Neuronal stem cell (in vitro differentiated cells): ENCODE measurements around the gene RPUSD4.
A peak's percentile ranks its signal among the peaks of the same experiment; 100 is the strongest.

Experiments
- DNase-seq: peaks from one replicate; pipeline ENCODE4 v3.0.0-alpha.2; 2013; ENCODE audit warnings: low spot score
- H2AFZ ChIP-seq: one replicate; pipeline ENCODE4 v1.6.1; 2013; ENCODE audit warnings: mild to moderate bottlenecking, low read length, inconsistent platforms
- H2AK5ac ChIP-seq: 2 replicates; pipeline ENCODE4 v1.6.1; 2013; ENCODE audit warnings: low read depth, mild to moderate bottlenecking, inconsistent platforms, low read length, moderate library complexity, mixed read lengths
- H2BK120ac ChIP-seq: 2 replicates; pipeline ENCODE4 v1.6.1; 2013; ENCODE audit warnings: low read depth, mild to moderate bottlenecking, inconsistent platforms, low read length, moderate library complexity, mixed read lengths
- H2BK12ac ChIP-seq: one replicate; pipeline ENCODE4 v1.6.1; 2013; ENCODE audit warnings: low read length, inconsistent platforms
- H2BK15ac ChIP-seq: 2 replicates; pipeline ENCODE4 v1.6.1; 2013; ENCODE audit warnings: mild to moderate bottlenecking, low read length, inconsistent platforms, mixed read lengths
- H2BK5ac ChIP-seq: one replicate; pipeline ENCODE4 v1.6.1; 2013; ENCODE audit warnings: inconsistent platforms, mild to moderate bottlenecking, low read length, moderate library complexity
- H3K14ac ChIP-seq: one replicate; pipeline ENCODE4 v1.6.1; 2013; ENCODE audit warnings: low read length, inconsistent platforms
- H3K18ac ChIP-seq: 2 replicates; pipeline ENCODE4 v1.6.1; 2013; ENCODE audit warnings: low read length, inconsistent platforms
- H3K23ac ChIP-seq: 2 replicates; pipeline ENCODE4 v1.6.1; 2013; ENCODE audit warnings: low read depth, mild to moderate bottlenecking, mixed read lengths, low read length, inconsistent platforms; ENCODE audit not compliant: poor library complexity
- H3K27ac ChIP-seq: replicated peaks from 3 replicates; pipeline ENCODE4 v1.5.1; 2013; ENCODE audit warnings: low read length, inconsistent platforms
- H3K27me3 ChIP-seq, 3 experiments: 2 replicates each; pipeline ENCODE4 v1.6.1; 2013; ENCODE audit warnings: low read length in 3 of 3, mild to moderate bottlenecking in 2 of 3, inconsistent platforms in 1 of 3, low read depth in 1 of 3, mixed read lengths in 1 of 3, moderate library complexity in 1 of 3; ENCODE audit not compliant: control insufficient read depth in 3 of 3, insufficient read depth in 3 of 3
- H3K36me3 ChIP-seq, 2 donors: replicated peaks in 1 of 2; 2 replicates each; pipeline ENCODE4 v1.6.1; 2013; ENCODE audit warnings: low read length in 2 of 2; ENCODE audit not compliant: control insufficient read depth in 2 of 2, insufficient read depth in 2 of 2
- H3K4ac ChIP-seq: 2 replicates; pipeline ENCODE4 v1.6.1; 2013; ENCODE audit warnings: inconsistent platforms, mild to moderate bottlenecking, low read length, moderate library complexity
- H3K4me1 ChIP-seq, 2 donors: 1 replicate in 1 of 2; 2 replicates in 1 of 2; pipeline ENCODE4 v1.6.1; 2013; ENCODE audit warnings: low read length in 2 of 2, low read depth in 1 of 2; ENCODE audit not compliant: control insufficient read depth in 2 of 2, insufficient read depth in 1 of 2
- H3K4me2 ChIP-seq: one replicate; pipeline ENCODE4 v1.6.1; 2013; ENCODE audit warnings: mild to moderate bottlenecking, low read length, inconsistent platforms; ENCODE audit not compliant: insufficient read depth, poor library complexity, severe bottlenecking
- H3K4me3 ChIP-seq, 2 donors: 2 replicates each; pipeline ENCODE4 v1.5.1; 2013; ENCODE audit warnings: low read length in 2 of 2, mild to moderate bottlenecking in 2 of 2, inconsistent platforms in 1 of 2, moderate library complexity in 1 of 2
- H3K79me1 ChIP-seq: one replicate; pipeline ENCODE4 v1.6.1; 2013; ENCODE audit warnings: low read depth, mild to moderate bottlenecking, inconsistent platforms, low read length, moderate library complexity
- H3K9ac ChIP-seq: one replicate; pipeline ENCODE4 v1.6.1; 2013; ENCODE audit warnings: mild to moderate bottlenecking, low read depth, low read length, inconsistent platforms; ENCODE audit not compliant: poor library complexity
- H3K9me3 ChIP-seq, 2 donors: replicated peaks in 1 of 2; 2 replicates each; pipeline versions ENCODE3 to v1.6.1; 2013; ENCODE audit warnings: low read length in 2 of 2, mild to moderate bottlenecking in 2 of 2, inconsistent platforms in 1 of 2, low read depth in 1 of 2, mixed read lengths in 1 of 2, moderate library complexity in 1 of 2; ENCODE audit not compliant: control insufficient read depth in 2 of 2, insufficient read depth in 1 of 2
- H4K8ac ChIP-seq: one replicate; pipeline ENCODE4 v1.6.1; 2013; ENCODE audit warnings: low read depth, mild to moderate bottlenecking, inconsistent platforms, low read length, moderate library complexity
- H4K91ac ChIP-seq: one replicate; pipeline ENCODE4 v1.6.1; 2013; ENCODE audit warnings: low read length, low read depth, mild to moderate bottlenecking, inconsistent platforms; ENCODE audit not compliant: poor library complexity
- WGBS, 2 donors: extraction: QIAGEN DNeasy Blood & Tissue Kit; methylation state at CpG; one replicate each; pipeline ENCODE4 v1.1.7; 2013; ENCODE audit warnings: missing lambda C conversion rate in 2 of 2, mixed read lengths in 1 of 2; ENCODE audit not compliant: insufficient read length in 2 of 2, insufficient replicate concordance in 1 of 2; ENCODE audit errors: extremely low coverage in 2 of 2; 5-methylcytosine and 5-hydroxymethylcytosine counted together

The RPUSD4 gene

DNA sequence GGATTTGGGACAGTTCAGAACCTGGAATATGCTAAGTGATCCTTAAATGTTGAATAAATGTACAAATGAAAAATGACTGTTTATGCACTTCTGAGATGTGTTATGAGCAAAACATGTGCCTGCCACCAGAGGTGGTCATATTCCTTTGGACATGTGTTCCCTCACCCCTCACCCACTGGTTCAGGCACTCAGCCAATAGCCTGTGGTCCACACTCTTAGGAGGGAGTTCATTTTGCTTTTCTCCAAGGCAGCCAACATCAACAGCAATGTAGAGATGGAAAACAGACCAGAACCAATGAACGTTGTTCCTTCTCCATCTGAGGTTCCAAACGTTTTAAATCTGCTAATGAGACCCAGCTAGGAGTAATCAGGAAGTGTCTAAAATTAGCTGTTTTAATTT, 44.0 kb downstream of the RPUSD4 start:
- Histone ChIP-seq H2AFZ (no peak overlapping the region), H3K4me2 (no peak overlapping the region), H3K23ac (no peak overlapping the region), H3K14ac (no peak overlapping the region), H3K27ac (no peak overlapping the region), H2BK120ac (no peak overlapping the region), H2AK5ac (no peak overlapping the region), H4K91ac (no peak overlapping the region), H3K4ac (no peak overlapping the region), H3K9ac (no peak overlapping the region), H2BK12ac (no peak overlapping the region), H3K27me3 (peaks cover 0 to 87% (median 0%) of the 10 kb centered on the region in 3 experiments), H4K8ac (no peak overlapping the region), H3K9me3 (no peaks in the 10 kb centered on the region), H3K4me3 (no peak overlapping the region), H3K18ac (no peak overlapping the region), H3K36me3 (no peaks in the 10 kb centered on the region), H2BK15ac (no peak overlapping the region), H3K79me1 (no peaks in the 10 kb centered on the region), H3K4me1 (peaks cover 6 to 15% of the 10 kb centered on the region in 2 donors), H2BK5ac (no peak overlapping the region)
- WGBS, 2 donors, result no CpG with 5 or more reads among the region's 2 CpGs
- no peak for DNase-seq

DNA sequence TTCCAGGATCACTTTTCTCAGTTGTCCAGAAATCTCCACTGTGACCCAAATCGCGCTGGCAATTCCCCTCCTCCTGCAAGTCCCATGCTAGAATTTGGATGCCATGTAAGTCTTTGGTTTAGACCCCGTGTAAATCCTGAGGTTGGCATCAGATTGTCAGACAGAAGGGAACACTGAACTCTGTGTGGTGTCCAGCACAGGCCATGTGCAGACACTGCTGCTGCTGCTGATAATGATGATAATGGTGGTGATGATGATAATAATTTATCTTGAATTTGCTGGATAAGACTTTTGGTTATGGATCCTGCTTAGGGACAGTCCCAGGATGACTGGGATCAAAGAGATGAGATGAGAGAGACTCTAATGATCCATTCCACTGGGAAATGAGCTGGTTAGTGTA, 45.0 kb downstream of the RPUSD4 start:
- peaks cover 6 to 17% of the 10 kb centered on the region in 2 donors for H3K4me1 ChIP-seq
- no peak overlapping the region for H2BK15ac ChIP-seq
- no peak overlapping the region for H3K4me2 ChIP-seq
- H2BK12ac ChIP-seq, result no peak overlapping the region
- H3K9ac ChIP-seq, result no peak overlapping the region
- no peaks in the 10 kb centered on the region for H3K36me3 ChIP-seq
- H2BK120ac ChIP-seq, result no peak overlapping the region
- no peak overlapping the region for H3K23ac ChIP-seq
- H3K14ac ChIP-seq, result no peak overlapping the region
- H3K18ac ChIP-seq, result no peak overlapping the region
- DNase-seq, result no peak
- H2BK5ac ChIP-seq, result no peak overlapping the region
- no peaks in the 10 kb centered on the region for H3K9me3 ChIP-seq
- no peak overlapping the region for H3K4ac ChIP-seq
- no peak overlapping the region for H3K27ac ChIP-seq
- H4K91ac ChIP-seq, result no peak overlapping the region
- H4K8ac ChIP-seq, result no peak overlapping the region
- WGBS, 2 donors, result no CpG with 5 or more reads among the region's 3 CpGs
- no peak overlapping the region for H2AK5ac ChIP-seq
- H3K79me1 ChIP-seq, result no peaks in the 10 kb centered on the region
- H3K27me3 ChIP-seq, result peaks cover 0 to 84% (median 0%) of the 10 kb centered on the region in 3 experiments
- H2AFZ ChIP-seq, result no peak overlapping the region
- H3K4me3 ChIP-seq, result no peak overlapping the region

DNA sequence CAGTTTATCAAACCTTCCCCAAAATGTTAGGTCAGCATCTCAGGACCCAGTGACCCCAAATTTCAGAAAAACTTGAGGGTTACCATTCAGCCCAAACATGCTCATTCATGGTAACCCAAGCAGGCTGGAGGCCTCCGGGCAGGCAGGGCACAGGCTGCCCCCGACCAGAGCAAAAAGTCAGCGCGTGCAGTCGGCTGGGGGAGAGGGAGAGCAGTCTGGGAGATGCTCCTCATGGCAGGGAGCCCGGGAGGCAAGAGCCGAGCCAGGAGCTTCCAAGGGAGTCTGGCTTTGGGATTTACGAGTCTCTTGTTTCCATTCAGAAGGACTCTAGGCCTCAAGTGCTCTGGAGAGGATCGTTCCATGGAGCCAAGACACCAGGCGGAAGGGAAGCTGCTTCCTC, 45.7 kb downstream of the RPUSD4 start:
- Histone ChIP-seq H3K36me3 (no peaks in the 10 kb centered on the region), H4K91ac (no peak overlapping the region), H2BK15ac (peak overlapping the region; percentile 84), H2AFZ (no peak overlapping the region), H3K23ac (no peak overlapping the region), H3K4me1 (peaks cover 6 to 23% of the 10 kb centered on the region in 2 donors), H3K4ac (no peak overlapping the region), H2BK5ac (peak overlapping the region; percentile 27), H3K9ac (no peak overlapping the region), H3K27me3 (peaks cover 0 to 84% (median 0%) of the 10 kb centered on the region in 3 experiments), H2BK120ac (peak overlapping the region; percentile 44), H3K4me3 (no peak overlapping the region), H3K4me2 (no peak overlapping the region), H3K27ac (no peak overlapping the region), H3K14ac (no peak overlapping the region), H4K8ac (no peak overlapping the region), H2BK12ac (peak overlapping the region; percentile 70), H2AK5ac (peak overlapping the region; percentile 86), H3K79me1 (no peaks in the 10 kb centered on the region), H3K18ac (peak overlapping the region; percentile 51), H3K9me3 (no peaks in the 10 kb centered on the region)
- no CpG with 5 or more reads among the region's 10 CpGs for WGBS, 2 donors
- DNase-seq, result no peak

DNA sequence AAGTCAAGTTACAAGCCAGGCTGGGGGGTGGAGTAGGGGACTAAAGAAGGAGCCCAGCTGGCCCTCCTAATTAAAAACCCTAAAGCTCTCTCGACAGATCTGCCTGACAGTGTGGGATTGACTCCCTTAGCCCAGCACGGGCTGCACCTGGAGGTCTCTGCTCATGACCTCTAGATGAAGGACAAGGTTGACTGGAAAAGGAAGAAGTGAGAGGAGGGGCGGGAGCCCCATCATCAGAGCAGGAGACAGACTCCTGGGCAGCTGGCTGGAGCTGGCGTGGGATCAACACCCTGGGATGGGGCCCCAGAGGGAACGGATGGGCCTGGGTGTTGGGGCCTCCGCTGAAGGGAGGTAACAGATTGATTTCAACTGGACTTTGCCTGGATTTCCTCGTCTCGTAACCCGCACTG, 46.1 kb downstream of the RPUSD4 start:
- Histone ChIP-seq H3K36me3 (no peaks in the 10 kb centered on the region), H3K4me2 (no peak overlapping the region), H3K14ac (peak overlapping the region; percentile 11), H2BK5ac (peak overlapping the region; percentile 27), H3K23ac (no peak overlapping the region), H3K79me1 (no peaks in the 10 kb centered on the region), H3K27ac (no peak overlapping the region), H2BK15ac (no peak overlapping the region), H2BK120ac (no peak overlapping the region), H3K4ac (no peak overlapping the region), H2AK5ac (peak overlapping the region; percentile 86), H2AFZ (no peak overlapping the region), H3K9me3 (no peaks in the 10 kb centered on the region), H3K18ac (peak overlapping the region; percentile 51), H4K8ac (no peak overlapping the region), H2BK12ac (no peak overlapping the region), H4K91ac (no peak overlapping the region), H3K4me1 (peaks cover 9 to 27% of the 10 kb centered on the region in 2 donors), H3K9ac (no peak overlapping the region), H3K4me3 (no peak overlapping the region), H3K27me3 (peaks cover 0 to 88% (median 0%) of the 10 kb centered on the region in 3 experiments)
- no peak for DNase-seq
- WGBS, 2 donors, result no CpG with 5 or more reads among the region's 9 CpGs
